Activated naive CD4-positive, alpha-beta T cell treated with anti-CD3 and anti-CD28 coated beads, Interleukin-2, amount 10 ng/mL, durations not matched to agents 7 days and 5 days (primary cell): ENCODE measurements around the gene FOXC2.
"Not testable (repeated sequence)": the region's sequence is repeated elsewhere in the genome, so short reads cannot be mapped to it uniquely, and the experiment has no call there.

Source experiments
- CTCF ChIA-PET: fragments of 350-600 bp; sonication (Branson Sonifier 250); formaldehyde crosslinking; loops from one replicate; lab custom pipeline; 2021; ENCODE audit warnings: antibody characterized with exemption; lab: Charles Lee
- DNase-seq: peaks from one replicate; pipeline ENCODE4 v3.0.0-alpha.2; 2020
- H3K27ac Mint-ChIP-seq: one replicate; pipeline ENCODE4 v1.8.0; 2021; ENCODE audit warnings: mild to moderate bottlenecking, moderate library complexity, mixed read lengths
- H3K27me3 Mint-ChIP-seq: one replicate; pipeline ENCODE4 v1.8.0; 2021; ENCODE audit warnings: mild to moderate bottlenecking, mixed read lengths
- H3K36me3 Mint-ChIP-seq: one replicate; pipeline ENCODE4 v1.8.0; 2021; ENCODE audit warnings: mixed read lengths
- H3K4me1 Mint-ChIP-seq: one replicate; pipeline ENCODE4 v1.8.0; 2021; ENCODE audit warnings: mixed read lengths
- H3K4me3 Mint-ChIP-seq: one replicate; pipeline ENCODE4 v1.8.0; 2021; ENCODE audit warnings: mild to moderate bottlenecking, moderate library complexity, mixed read lengths
- H3K9me3 Mint-ChIP-seq: one replicate; pipeline ENCODE4 v1.8.0; 2021; ENCODE audit warnings: mixed read lengths

Gene FOXC2

GRCh38 chr16:86587487-86587886, 20.9 kb downstream of the FOXC2 start:
- Mint-ChIP-seq H3K9me3 (no peaks in the 10 kb centered on the region), H3K4me3 (no peak overlapping the region), H3K27ac (no peak overlapping the region), H3K4me1 (no peaks in the 10 kb centered on the region), H3K36me3 (no peaks in the 10 kb centered on the region), H3K27me3 (peaks cover 14% of the 10 kb centered on the region)
- CTCF ChIA-PET, result no interaction called here
- DNase-seq, result no peak

DNA sequence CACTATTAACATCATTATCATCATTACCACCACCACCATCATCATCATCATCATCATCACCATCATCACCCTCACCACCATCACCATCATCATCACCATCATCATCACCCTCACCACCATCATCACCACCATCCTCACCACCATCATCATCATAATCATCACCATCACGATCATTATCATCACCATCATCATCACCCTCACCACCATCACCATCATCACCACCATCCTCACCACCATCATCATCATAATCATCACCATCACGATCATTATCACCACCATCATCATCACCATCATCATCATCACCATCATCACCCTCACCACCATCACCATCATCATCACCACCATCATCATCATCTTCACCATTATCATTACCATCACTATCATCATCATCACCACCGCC, 21.3 kb downstream of the FOXC2 start:
- H3K27me3 Mint-ChIP-seq, result peaks cover 17% of the 10 kb centered on the region
- H3K4me3 Mint-ChIP-seq, CTCF ChIA-PET: not testable (repeated sequence)

GRCh38 chr16:86590501-86591144, 24.0 kb downstream of the FOXC2 start:
- Mint-ChIP-seq H3K4me3 (no peak overlapping the region), H3K27me3 (peaks cover 18% of the 10 kb centered on the region), H3K27ac (no peak overlapping the region), H3K4me1 (peaks cover 7% of the 10 kb centered on the region), H3K9me3 (no peaks in the 10 kb centered on the region), H3K36me3 (no peaks in the 10 kb centered on the region)
- CTCF ChIA-PET, result no interaction called here
- no peak for DNase-seq

More for the DNA sequence above, 21.3 kb downstream of the FOXC2 start:
- not testable (repeated sequence) for H3K9me3 Mint-ChIP-seq, H3K36me3 Mint-ChIP-seq, H3K27ac Mint-ChIP-seq, DNase-seq, H3K4me1 Mint-ChIP-seq

DNA sequence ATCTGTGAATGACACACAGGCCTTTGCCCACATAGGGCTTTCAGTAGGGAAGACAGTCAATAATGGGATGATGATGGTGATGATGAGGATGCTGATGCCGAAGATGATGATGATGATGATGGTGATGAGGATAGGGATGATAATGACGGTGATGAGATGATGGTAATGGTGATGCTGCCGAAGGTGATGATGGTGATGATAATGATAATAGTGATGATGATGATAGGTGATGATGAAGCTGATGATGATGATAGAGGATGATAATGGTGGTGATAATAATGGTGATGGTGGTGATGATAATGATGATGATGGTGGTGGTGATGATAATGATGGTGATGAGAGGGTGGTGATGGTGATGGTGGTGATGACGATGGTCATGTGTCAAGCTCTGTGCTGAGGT, 24.6 kb downstream of the FOXC2 start:
- no peaks in the 10 kb centered on the region for H3K36me3 Mint-ChIP-seq
- H3K9me3 Mint-ChIP-seq, result no peaks in the 10 kb centered on the region
- H3K4me3 Mint-ChIP-seq, result no peak overlapping the region
- DNase-seq, result no peak
- CTCF ChIA-PET, result no interaction called here
- peaks cover 7% of the 10 kb centered on the region for H3K4me1 Mint-ChIP-seq
- H3K27me3 Mint-ChIP-seq, result peaks cover 18% of the 10 kb centered on the region
- no peak overlapping the region for H3K27ac Mint-ChIP-seq

DNA sequence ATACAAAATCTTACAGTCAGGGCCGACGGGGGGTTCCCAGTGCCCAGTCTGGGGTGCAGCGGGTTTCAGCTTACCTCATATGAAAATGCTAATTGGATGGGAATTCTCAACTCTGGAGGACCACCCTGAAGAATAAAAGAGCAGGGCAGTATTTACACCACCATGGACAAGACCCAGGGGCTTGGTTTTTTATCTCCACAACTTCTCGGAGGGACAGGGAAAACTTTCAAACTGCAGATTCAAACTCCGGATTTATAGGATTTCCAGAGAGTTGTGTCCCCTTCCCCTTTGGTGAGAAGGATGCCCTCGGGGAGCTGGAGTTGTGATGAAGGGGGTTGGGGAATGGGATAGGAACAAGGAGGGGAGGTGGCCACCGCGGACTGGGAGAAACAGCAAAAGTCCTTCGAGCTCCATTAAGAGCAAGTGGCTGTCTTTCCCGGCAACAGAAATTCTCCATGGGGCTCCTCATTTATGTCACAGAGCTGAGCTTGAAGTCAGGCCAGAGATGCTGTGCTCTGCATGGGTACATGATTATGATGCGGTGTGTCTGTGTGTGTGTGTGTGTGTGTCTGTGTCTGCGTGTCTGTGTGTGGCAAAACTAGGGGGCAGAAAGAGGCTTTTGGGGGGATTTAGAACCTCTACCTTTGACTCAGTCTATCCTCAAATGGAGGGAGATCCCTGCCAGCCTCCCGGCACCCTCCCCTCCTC, 27.4 kb downstream of the FOXC2 start:
- DNase-seq, result peak; percentile 7
- CTCF ChIA-PET, result no interaction called here

GRCh38 chr16:86594721-86595120, 28.1 kb downstream of the FOXC2 start:
- H3K36me3 Mint-ChIP-seq, result no peaks in the 10 kb centered on the region
- no peak for DNase-seq
- CTCF ChIA-PET, result no interaction called here
- H3K9me3 Mint-ChIP-seq, result no peaks in the 10 kb centered on the region
- H3K4me1 Mint-ChIP-seq, result peaks cover 7% of the 10 kb centered on the region
- H3K27ac Mint-ChIP-seq, result no peak overlapping the region
- no peak overlapping the region for H3K4me3 Mint-ChIP-seq
- H3K27me3 Mint-ChIP-seq, result peaks cover 41% of the 10 kb centered on the region

More for the DNA sequence above, 27.4 kb downstream of the FOXC2 start:
- no peak overlapping the region for H3K4me3 Mint-ChIP-seq
- peaks cover 38% of the 10 kb centered on the region for H3K27me3 Mint-ChIP-seq
- no peaks in the 10 kb centered on the region for H3K36me3 Mint-ChIP-seq
- H3K9me3 Mint-ChIP-seq, result no peaks in the 10 kb centered on the region
- H3K27ac Mint-ChIP-seq, result no peak overlapping the region
- H3K4me1 Mint-ChIP-seq, result peaks cover 7% of the 10 kb centered on the region

- Mint-ChIP-seq H3K27ac (no peak overlapping the region), H3K4me1 (peaks cover 7% of the 10 kb centered on the region), H3K36me3 (no peaks in the 10 kb centered on the region), H3K27me3 (peaks cover 41% of the 10 kb centered on the region), H3K4me3 (no peak overlapping the region), H3K9me3 (no peaks in the 10 kb centered on the region)
- DNase-seq, result peak; percentile 10
- CTCF ChIA-PET, result no interaction called here
Observed at GRCh38 chr16:86595983-86596605, 29.5 kb downstream of the FOXC2 start.

GRCh38 chr16:86597126-86597879, 30.7 kb downstream of the FOXC2 start:
- H3K4me3 Mint-ChIP-seq, result no peak overlapping the region
- H3K4me1 Mint-ChIP-seq, result peaks cover 7% of the 10 kb centered on the region
- CTCF ChIA-PET, result no interaction called here
- H3K27ac Mint-ChIP-seq, result no peak overlapping the region
- H3K9me3 Mint-ChIP-seq, result no peaks in the 10 kb centered on the region
- H3K27me3 Mint-ChIP-seq, result peaks cover 48% of the 10 kb centered on the region
- peak; percentile 3 for DNase-seq
- no peaks in the 10 kb centered on the region for H3K36me3 Mint-ChIP-seq

DNA sequence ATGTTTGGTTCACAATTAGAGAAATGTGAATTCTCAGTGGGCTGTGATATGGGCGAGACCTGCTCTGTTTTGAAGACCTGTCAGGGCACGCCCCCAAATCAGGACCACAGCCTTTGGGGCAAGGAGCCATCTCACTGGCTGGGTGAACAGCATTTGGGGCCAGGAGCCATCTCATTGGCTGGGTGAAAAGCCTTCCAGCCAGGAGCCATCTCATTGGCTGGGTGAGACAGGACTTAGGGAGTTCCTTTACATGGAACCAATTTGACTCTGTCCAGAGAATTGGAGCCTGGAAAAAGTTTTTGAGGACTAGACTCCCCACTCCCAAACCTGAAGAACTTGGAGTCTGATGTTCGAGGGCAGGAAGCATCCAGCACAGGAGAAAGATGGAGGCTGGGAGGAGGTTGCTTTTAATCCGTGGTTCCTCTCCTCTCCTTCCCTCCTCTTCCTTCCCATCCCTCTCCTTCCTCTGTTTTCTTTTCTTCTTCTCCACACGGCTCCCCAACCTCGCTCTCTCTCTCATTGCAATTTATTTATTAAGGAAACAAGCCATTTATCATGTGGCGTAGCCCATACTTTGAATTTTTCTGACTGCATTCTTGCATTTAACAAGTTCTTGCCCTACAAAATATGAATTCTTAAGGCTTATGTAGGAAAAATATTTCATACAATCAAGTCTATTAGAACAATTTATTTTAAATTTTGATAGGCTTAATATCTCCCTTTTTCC, 31.4 kb downstream of the FOXC2 start:
- H3K36me3 Mint-ChIP-seq, result no peaks in the 10 kb centered on the region
- CTCF ChIA-PET, result no interaction called here
- H3K27ac Mint-ChIP-seq, result no peak overlapping the region
- no peak overlapping the region for H3K4me3 Mint-ChIP-seq
- no peak for DNase-seq
- H3K27me3 Mint-ChIP-seq, result peaks cover 49% of the 10 kb centered on the region
- H3K4me1 Mint-ChIP-seq, result peaks cover 5% of the 10 kb centered on the region
- no peaks in the 10 kb centered on the region for H3K9me3 Mint-ChIP-seq

- CTCF ChIA-PET, result no interaction called here
- H3K27me3 Mint-ChIP-seq, result peaks cover 46% of the 10 kb centered on the region
- no peaks in the 10 kb centered on the region for H3K9me3 Mint-ChIP-seq
- H3K27ac Mint-ChIP-seq, result no peak overlapping the region
- H3K36me3 Mint-ChIP-seq, result no peaks in the 10 kb centered on the region
- H3K4me1 Mint-ChIP-seq, result no peaks in the 10 kb centered on the region
- DNase-seq, result peak; percentile 7
- H3K4me3 Mint-ChIP-seq, result no peak overlapping the region
Observed at GRCh38 chr16:86598607-86599565, 32.3 kb downstream of the FOXC2 start.

- Mint-ChIP-seq H3K27ac (no peak overlapping the region), H3K36me3 (no peaks in the 10 kb centered on the region), H3K27me3 (peaks cover 40% of the 10 kb centered on the region), H3K4me1 (peaks cover 10% of the 10 kb centered on the region), H3K9me3 (no peaks in the 10 kb centered on the region), H3K4me3 (no peak overlapping the region)
- DNase-seq, result peak; percentile 8
- CTCF ChIA-PET, result no interaction called here
Observed at GRCh38 chr16:86601356-86601755, 34.7 kb downstream of the FOXC2 start.

- H3K27ac Mint-ChIP-seq, result no peak overlapping the region
- peaks cover 35% of the 10 kb centered on the region for H3K27me3 Mint-ChIP-seq
- no peak overlapping the region for H3K4me3 Mint-ChIP-seq
- no peaks in the 10 kb centered on the region for H3K9me3 Mint-ChIP-seq
- H3K36me3 Mint-ChIP-seq, result no peaks in the 10 kb centered on the region
- no peak for DNase-seq
- CTCF ChIA-PET, result no interaction called here
- H3K4me1 Mint-ChIP-seq, result peaks cover 10% of the 10 kb centered on the region
Observed at GRCh38 chr16:86602521-86602920, 35.9 kb downstream of the FOXC2 start.
